VCaP (cell line): ENCODE data around the gene WASF2.

Experiments
- H3K27ac ChIP-seq: fragments of 450-650 bp; 2 replicates; pipeline ENCODE4 v1.5.1; 2017
- CTCF ChIP-seq: fragments of 450-650 bp; conservative IDR thresholded peaks from 2 replicates; pipeline ENCODE4 v1.5.1; 2017; ENCODE audit warnings: mild to moderate bottlenecking, moderate library complexity

WASF2 gene

GRCh38 chr1:27380224-27380623, 109.7 kb downstream of the WASF2 start:
- no peak for TF ChIP-seq CTCF
- no peak overlapping the region for H3K27ac ChIP-seq

- no peak overlapping the region for H3K27ac ChIP-seq
- TF ChIP-seq CTCF = no peak
These were observed 110.3 kb downstream of the WASF2 start for GRCh38 chr1:27379564-27380122.

- no peak for TF ChIP-seq CTCF
- no peak overlapping the region for H3K27ac ChIP-seq
These were observed 112.0 kb downstream of the WASF2 start for GRCh38 chr1:27377760-27378495.

- no peak for TF ChIP-seq CTCF
- no peak within 1 kb of the TSS for H3K27ac ChIP-seq
These were observed 115.4 kb downstream of the WASF2 start, which contains the start of gene FCN3 for GRCh38 chr1:27374362-27375086. Gene FCN3 (minus strand): TSS chr1:27374824. CDS start chr1:27374818, 6 bp downstream.

GRCh38 chr1:27372808-27373690, 116.9 kb downstream of the WASF2 start:
- no peak overlapping the region for H3K27ac ChIP-seq

GRCh38 chr1:27372022-27372807, 117.8 kb downstream of the WASF2 start:
- TF ChIP-seq CTCF = no peak
- no peak overlapping the region for H3K27ac ChIP-seq

More at GRCh38 chr1:27372808-27373690, 116.9 kb downstream of the WASF2 start:
- peak; percentile 12; the same call in 1 of the 2 replicates for TF ChIP-seq CTCF
